ENCODE data around the gene HSPA12B.
A peak's percentile ranks its signal among the peaks of the same experiment; 100 is the strongest.
"Not testable (repeated sequence)": the region's sequence is repeated elsewhere in the genome, so short reads cannot be mapped to it uniquely, and the experiment has no call there.

The HSPA12B gene

GRCh38 chr20:3789201-3789600, 56.7 kb downstream of the HSPA12B start:
- not testable (repeated sequence) for H2AFZ ChIP-seq (ENCODE audit: low read length, unreplicated experiment)
- H3K79me2 ChIP-seq (ENCODE audit: control insufficient read depth, insufficient read depth, low read length, unreplicated experiment), result peaks cover 20% of the 10 kb centered on the region

GRCh38 chr20:3794168-3794567, 61.7 kb downstream of the HSPA12B start:
- not testable (repeated sequence) for H3K27ac ChIP-seq (ENCODE audit: low read depth, low read length); H3K27me3 ChIP-seq (ENCODE audit: insufficient read depth, low read length); H2AFZ ChIP-seq (ENCODE audit: low read length, unreplicated experiment); H3K4me3 ChIP-seq (ENCODE audit: low read depth, low read length)
- Histone ChIP-seq H3K79me2 (ENCODE audit: control insufficient read depth, insufficient read depth, low read length, unreplicated experiment) (peaks cover 29% of the 10 kb centered on the region), H3K36me3 (ENCODE audit: insufficient read depth, low read length) (peaks cover 16% of the 10 kb centered on the region; the same call in 1 of the 2 replicates), H3K4me1 (ENCODE audit: control insufficient read depth, insufficient read depth, low read length, unreplicated experiment) (peaks cover 21% of the 10 kb centered on the region)

More at GRCh38 chr20:3789201-3789600, 56.7 kb downstream of the HSPA12B start:
- not testable (repeated sequence) for H3K36me3 ChIP-seq (ENCODE audit: insufficient read depth, low read length); H3K4me3 ChIP-seq (ENCODE audit: low read depth, low read length); H3K27ac ChIP-seq (ENCODE audit: low read depth, low read length); H3K27me3 ChIP-seq (ENCODE audit: insufficient read depth, low read length)
- H3K4me1 ChIP-seq (ENCODE audit: control insufficient read depth, insufficient read depth, low read length, unreplicated experiment), result peaks cover 28% of the 10 kb centered on the region

- Histone ChIP-seq H3K4me1 (ENCODE audit: control insufficient read depth, insufficient read depth, low read length, unreplicated experiment) (peaks cover 26% of the 10 kb centered on the region), H2AFZ (ENCODE audit: low read length, unreplicated experiment) (no peak overlapping the region), H3K79me2 (ENCODE audit: control insufficient read depth, insufficient read depth, low read length, unreplicated experiment) (peaks cover 36% of the 10 kb centered on the region), H3K27ac (ENCODE audit: low read depth, low read length) (peak overlapping the region; percentile 90), H3K27me3 (ENCODE audit: insufficient read depth, low read length) (no peaks in the 10 kb centered on the region), H3K36me3 (ENCODE audit: insufficient read depth, low read length) (peaks cover 17% of the 10 kb centered on the region; the same call in 1 of the 2 replicates), H3K4me3 (ENCODE audit: low read depth, low read length) (peak overlapping the region; percentile 85)
Measured at GRCh38 chr20:3794701-3795420, 62.4 kb downstream of the HSPA12B start.

- Histone ChIP-seq H3K4me3 (ENCODE audit: low read depth, low read length) (peak within 1 kb of the TSS; percentile 85), H3K27me3 (ENCODE audit: insufficient read depth, low read length) (no peaks in the 10 kb centered on the region), H2AFZ (ENCODE audit: low read length, unreplicated experiment) (peak within 1 kb of the TSS; percentile 88), H3K27ac (ENCODE audit: low read depth, low read length) (peak within 1 kb of the TSS; percentile 90), H3K4me1 (ENCODE audit: control insufficient read depth, insufficient read depth, low read length, unreplicated experiment) (peaks cover 26% of the 10 kb centered on the region), H3K36me3 (ENCODE audit: insufficient read depth, low read length) (peaks cover 23% of the 10 kb centered on the region; the same call in 1 of the 2 replicates), H3K79me2 (ENCODE audit: control insufficient read depth, insufficient read depth, low read length, unreplicated experiment) (peaks cover 43% of the 10 kb centered on the region)
Measured at GRCh38 chr20:3795511-3796468, 63.3 kb downstream of the HSPA12B start, which contains the start of gene CDC25B. CDC25B (plus strand) TSS chr20:3796310; CDS start chr20:3796532, 222 bp downstream.

- H3K27me3 ChIP-seq (ENCODE audit: insufficient read depth, low read length), result no peaks in the 10 kb centered on the region
- H3K4me3 ChIP-seq (ENCODE audit: low read depth, low read length), result peak overlapping the region; percentile 85
- H2AFZ ChIP-seq (ENCODE audit: low read length, unreplicated experiment), result no peak overlapping the region
- peaks cover 26% of the 10 kb centered on the region for H3K4me1 ChIP-seq (ENCODE audit: control insufficient read depth, insufficient read depth, low read length, unreplicated experiment)
- peak overlapping the region; percentile 60 for H3K27ac ChIP-seq (ENCODE audit: low read depth, low read length)
- peaks cover 52% of the 10 kb centered on the region for H3K79me2 ChIP-seq (ENCODE audit: control insufficient read depth, insufficient read depth, low read length, unreplicated experiment)
- peaks cover 31% of the 10 kb centered on the region; the same call in 1 of the 2 replicates for H3K36me3 ChIP-seq (ENCODE audit: insufficient read depth, low read length)
Measured at GRCh38 chr20:3796477-3797225, 64.2 kb downstream of the HSPA12B start.

GRCh38 chr20:3797226-3797545, 64.7 kb downstream of the HSPA12B start:
- Histone ChIP-seq H3K4me1 (ENCODE audit: control insufficient read depth, insufficient read depth, low read length, unreplicated experiment) (peaks cover 26% of the 10 kb centered on the region), H3K27me3 (ENCODE audit: insufficient read depth, low read length) (no peaks in the 10 kb centered on the region), H3K4me3 (ENCODE audit: low read depth, low read length) (peak overlapping the region; percentile 85), H3K36me3 (ENCODE audit: insufficient read depth, low read length) (peaks cover 36% of the 10 kb centered on the region; the same call in 1 of the 2 replicates), H3K79me2 (ENCODE audit: control insufficient read depth, insufficient read depth, low read length, unreplicated experiment) (peaks cover 55% of the 10 kb centered on the region), H3K27ac (ENCODE audit: low read depth, low read length) (peak overlapping the region; percentile 60; the same call in 1 of the 2 replicates), H2AFZ (ENCODE audit: low read length, unreplicated experiment) (no peak overlapping the region)

- Histone ChIP-seq H3K36me3 (ENCODE audit: insufficient read depth, low read length) (peaks cover 41% of the 10 kb centered on the region; the same call in 1 of the 2 replicates), H3K4me3 (ENCODE audit: low read depth, low read length) (peak overlapping the region; percentile 85), H3K27ac (ENCODE audit: low read depth, low read length) (peak overlapping the region; percentile 60), H3K79me2 (ENCODE audit: control insufficient read depth, insufficient read depth, low read length, unreplicated experiment) (peaks cover 55% of the 10 kb centered on the region), H3K4me1 (ENCODE audit: control insufficient read depth, insufficient read depth, low read length, unreplicated experiment) (peaks cover 26% of the 10 kb centered on the region), H3K27me3 (ENCODE audit: insufficient read depth, low read length) (no peaks in the 10 kb centered on the region), H2AFZ (ENCODE audit: low read length, unreplicated experiment) (no peak overlapping the region)
Measured at GRCh38 chr20:3797592-3798372, 65.3 kb downstream of the HSPA12B start.

- Histone ChIP-seq H3K79me2 (ENCODE audit: control insufficient read depth, insufficient read depth, low read length, unreplicated experiment) (peaks cover 55% of the 10 kb centered on the region), H2AFZ (ENCODE audit: low read length, unreplicated experiment) (no peak overlapping the region), H3K4me1 (ENCODE audit: control insufficient read depth, insufficient read depth, low read length, unreplicated experiment) (peaks cover 26% of the 10 kb centered on the region), H3K27ac (ENCODE audit: low read depth, low read length) (peak overlapping the region; percentile 60), H3K36me3 (ENCODE audit: insufficient read depth, low read length) (peaks cover 47% of the 10 kb centered on the region; the same call in 1 of the 2 replicates), H3K4me3 (ENCODE audit: low read depth, low read length) (peak overlapping the region; percentile 85), H3K27me3 (ENCODE audit: insufficient read depth, low read length) (no peaks in the 10 kb centered on the region)
Measured at GRCh38 chr20:3798373-3798768, 65.9 kb downstream of the HSPA12B start.

- Histone ChIP-seq H3K36me3 (ENCODE audit: insufficient read depth, low read length) (peaks cover 47% of the 10 kb centered on the region), H3K27ac (ENCODE audit: low read depth, low read length) (no peak overlapping the region), H3K27me3 (ENCODE audit: insufficient read depth, low read length) (no peaks in the 10 kb centered on the region), H3K79me2 (ENCODE audit: control insufficient read depth, insufficient read depth, low read length, unreplicated experiment) (peaks cover 55% of the 10 kb centered on the region), H3K4me1 (ENCODE audit: control insufficient read depth, insufficient read depth, low read length, unreplicated experiment) (peaks cover 29% of the 10 kb centered on the region), H3K4me3 (ENCODE audit: low read depth, low read length) (peak overlapping the region; percentile 85), H2AFZ (ENCODE audit: low read length, unreplicated experiment) (no peak overlapping the region)
Measured at GRCh38 chr20:3798908-3799248, 66.4 kb downstream of the HSPA12B start.

Data from ACC112 (cell line).